HG03175 (cell line): Measurements from ENCODE around the gene HEATR9.

Experiments
- ATAC-seq: cut with Tn5 transposase; IDR thresholded peaks from one replicate; pipeline ENCODE4 v1.9.1; 2021; ENCODE audit warnings: mild to moderate bottlenecking, moderate library complexity; ENCODE audit not compliant: unreplicated experiment

HEATR9 gene

GRCh38 chr17:35865412-35866340 lies 3.0 kb downstream of the HEATR9 start:
- ATAC-seq = no peak

GRCh38 chr17:35864853-35865252 lies 3.8 kb downstream of the HEATR9 start:
- ATAC-seq = no peak

- ATAC-seq = no peak
Measured at GRCh38 chr17:35856603-35857002, 12.1 kb downstream of the HEATR9 start.

GRCh38 chr17:35855965-35856364 lies 12.7 kb downstream of the HEATR9 start:
- ATAC-seq = no peak

GRCh38 chr17:35849469-35850348 lies 19.0 kb downstream of the HEATR9 start:
- no peak for ATAC-seq

GRCh38 chr17:35847633-35848373 lies 20.9 kb downstream of the HEATR9 start:
- ATAC-seq = no peak

- ATAC-seq = no peak
Measured at GRCh38 chr17:35847006-35847405, 21.7 kb downstream of the HEATR9 start.

GRCh38 chr17:35846055-35846809 lies 22.5 kb downstream of the HEATR9 start:
- ATAC-seq = no peak

- ATAC-seq = no peak
Measured at GRCh38 chr17:35844547-35844946, 24.1 kb downstream of the HEATR9 start.

- ATAC-seq = no peak
Measured at GRCh38 chr17:35843698-35844097, 25.0 kb downstream of the HEATR9 start.

- ATAC-seq = no peak
Measured at GRCh38 chr17:35842239-35842638, 26.5 kb downstream of the HEATR9 start.

GRCh38 chr17:35841505-35841904 lies 27.2 kb downstream of the HEATR9 start:
- ATAC-seq = no peak

- ATAC-seq = no peak
Measured at GRCh38 chr17:35841101-35841500, 27.6 kb downstream of the HEATR9 start.

GRCh38 chr17:35825206-35825605 lies 43.5 kb downstream of the HEATR9 start:
- ATAC-seq = no peak

GRCh38 chr17:35821308-35821707 lies 47.4 kb downstream of the HEATR9 start:
- no peak for ATAC-seq

- no peak for ATAC-seq
Measured at GRCh38 chr17:35819455-35819854, 49.2 kb downstream of the HEATR9 start.

GRCh38 chr17:35817196-35817595 lies 51.5 kb downstream of the HEATR9 start:
- no peak for ATAC-seq

- no peak for ATAC-seq
Measured at GRCh38 chr17:35816723-35817122, 52.0 kb downstream of the HEATR9 start.

GRCh38 chr17:35812456-35812855 lies 56.2 kb downstream of the HEATR9 start:
- ATAC-seq = no peak

GRCh38 chr17:35811759-35812158 lies 56.9 kb downstream of the HEATR9 start:
- no peak for ATAC-seq
